Fibroblast of the aortic adventitia (primary cell): ENCODE data around the gene KDM4C. TPM values are rescaled to one million over a fixed set of nuclear protein-coding genes. Genes with fewer than 3 reads are reported as not detected.

Source experiments
- DNase-seq: peaks from one replicate; pipeline ENCODE4 v3.0.0-alpha.2; 2010; ENCODE audit warnings: low read depth
- H3K4me3 ChIP-seq: 2 replicates; pipeline ENCODE4 v1.5.1; 2011; ENCODE audit warnings: low read depth, mild to moderate bottlenecking, control low read depth, low read length, moderate library complexity
- CTCF ChIP-seq: IDR thresholded peaks from 2 replicates; pipeline ENCODE4 v1.5.1; 2011; ENCODE audit warnings: mild to moderate bottlenecking, low read length, control low read depth, inconsistent platforms; ENCODE audit not compliant: insufficient read depth
- total RNA-seq: library from RNA; depleted of rRNA; stranded (reverse); fragments of >200 nt; gene quantifications from 2 replicates; pipeline ENCODE4 v1.2.3, GENCODE V29; 2012; ENCODE audit warnings: low replicate concordance

KDM4C gene
- total RNA-seq, 1 donor: 25.1 TPM

- no peak for DNase-seq
- no peak for TF ChIP-seq CTCF
- no peak overlapping the region for H3K4me3 ChIP-seq
These were observed 438.7 kb downstream of the KDM4C start for GRCh38 chr9:7196467-7196866.

- TF ChIP-seq CTCF: no peak
- no peak overlapping the region for H3K4me3 ChIP-seq
- DNase-seq: no peak
These were observed 443.4 kb downstream of the KDM4C start for GRCh38 chr9:7201196-7201595.

GRCh38 chr9:7205806-7206205, 448.0 kb downstream of the KDM4C start:
- no peak overlapping the region for H3K4me3 ChIP-seq
- TF ChIP-seq CTCF: no peak
- DNase-seq: no peak

- DNase-seq: no peak
- no peak for TF ChIP-seq CTCF
These were observed 448.5 kb downstream of the KDM4C start for GRCh38 chr9:7206221-7206758.

GRCh38 chr9:7209016-7209715, 451.4 kb downstream of the KDM4C start:
- TF ChIP-seq CTCF: no peak
- no peak for DNase-seq
- H3K4me3 ChIP-seq: no peak overlapping the region

More at GRCh38 chr9:7206221-7206758, 448.5 kb downstream of the KDM4C start:
- H3K4me3 ChIP-seq: no peak overlapping the region

- TF ChIP-seq CTCF: no peak
- no peak for DNase-seq
- H3K4me3 ChIP-seq: no peak overlapping the region
These were observed 452.2 kb downstream of the KDM4C start for GRCh38 chr9:7209990-7210389.
